ENCODE measurements around the gene PI4KA.

PI4KA gene

GRCh38 chr22:20810645-20811044 lies 48.0 kb downstream of the PI4KA start:
- Histone ChIP-seq H3K36me3 (peaks cover 50% of the 10 kb centered on the region), H3K27me3 (no peaks in the 10 kb centered on the region), H3K9me3 (no peaks in the 10 kb centered on the region), H3K4me3 (ENCODE audit: low read depth, low read length) (no peak overlapping the region), H3K4me1 (no peaks in the 10 kb centered on the region)
- DNase-seq, result no peak
- TF ChIP-seq CTCF (IDR thresholded peaks at IDR 0.05; ENCODE audit: low read depth, low read length), result no peak

- no peaks in the 10 kb centered on the region for H3K4me1 ChIP-seq
- no peaks in the 10 kb centered on the region for H3K9me3 ChIP-seq
- H3K36me3 ChIP-seq, result peaks cover 55% of the 10 kb centered on the region
- H3K4me3 ChIP-seq (ENCODE audit: low read depth, low read length), result no peak overlapping the region
- TF ChIP-seq CTCF (IDR thresholded peaks at IDR 0.05; ENCODE audit: low read depth, low read length), result no peak
- no peaks in the 10 kb centered on the region for H3K27me3 ChIP-seq
- DNase-seq, result no peak
Measured at GRCh38 chr22:20809538-20810185, 48.9 kb downstream of the PI4KA start.

- no peaks in the 10 kb centered on the region for H3K4me1 ChIP-seq
- H3K4me3 ChIP-seq (ENCODE audit: low read depth, low read length), result no peak overlapping the region
- DNase-seq, result no peak
- no peaks in the 10 kb centered on the region for H3K27me3 ChIP-seq
- H3K9me3 ChIP-seq, result no peaks in the 10 kb centered on the region
- TF ChIP-seq CTCF (IDR thresholded peaks at IDR 0.05; ENCODE audit: low read depth, low read length), result no peak
- H3K36me3 ChIP-seq, result peaks cover 61% of the 10 kb centered on the region
Measured at GRCh38 chr22:20808844-20809243, 49.8 kb downstream of the PI4KA start.

- no peaks in the 10 kb centered on the region for H3K9me3 ChIP-seq
- no peaks in the 10 kb centered on the region for H3K27me3 ChIP-seq
- DNase-seq, result no peak
- no peak overlapping the region for H3K4me3 ChIP-seq (ENCODE audit: low read depth, low read length)
- no peak for TF ChIP-seq CTCF (IDR thresholded peaks at IDR 0.05; ENCODE audit: low read depth, low read length)
- peaks cover 61% of the 10 kb centered on the region for H3K36me3 ChIP-seq
- H3K4me1 ChIP-seq, result no peaks in the 10 kb centered on the region
Measured at GRCh38 chr22:20807315-20807752, 51.3 kb downstream of the PI4KA start.

- peaks cover 65% of the 10 kb centered on the region for H3K36me3 ChIP-seq
- H3K4me3 ChIP-seq (ENCODE audit: low read depth, low read length), result no peak overlapping the region
- no peak for TF ChIP-seq CTCF (IDR thresholded peaks at IDR 0.05; ENCODE audit: low read depth, low read length)
- no peaks in the 10 kb centered on the region for H3K27me3 ChIP-seq
- no peak for DNase-seq
- no peaks in the 10 kb centered on the region for H3K9me3 ChIP-seq
- H3K4me1 ChIP-seq, result no peaks in the 10 kb centered on the region
Measured at GRCh38 chr22:20805972-20806471, 52.6 kb downstream of the PI4KA start.

- Histone ChIP-seq H3K36me3 (peaks cover 66% of the 10 kb centered on the region), H3K27me3 (no peaks in the 10 kb centered on the region), H3K4me3 (ENCODE audit: low read depth, low read length) (no peak overlapping the region), H3K4me1 (peaks cover 6% of the 10 kb centered on the region), H3K9me3 (no peaks in the 10 kb centered on the region)
- DNase-seq, result no peak
- no peak for TF ChIP-seq CTCF (IDR thresholded peaks at IDR 0.05; ENCODE audit: low read depth, low read length)
Measured at GRCh38 chr22:20804650-20805049, 54.0 kb downstream of the PI4KA start.
